ENCODE results near the gene SORCS1.

DNA sequence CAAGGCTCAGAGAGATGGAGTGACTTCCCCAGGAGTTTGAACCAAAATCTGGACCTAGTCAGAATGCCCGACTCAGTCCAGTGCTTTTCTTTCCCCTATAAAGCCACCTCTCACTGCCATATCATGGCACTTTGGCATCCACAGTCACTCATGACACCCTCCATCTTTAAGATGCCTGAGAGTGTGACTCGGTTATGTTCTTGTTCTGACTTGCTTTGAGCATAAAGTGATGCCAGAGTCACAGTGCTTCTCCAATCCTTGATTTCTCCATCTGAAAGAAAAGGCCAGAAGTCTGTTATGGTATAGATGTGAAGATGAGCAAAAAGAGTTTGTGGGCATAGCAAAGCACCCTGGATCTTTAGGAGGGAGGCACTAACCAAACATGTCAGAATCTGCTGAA is 538.1 kb downstream of the SORCS1 start:
- TF ChIP-seq, protein P1, sequence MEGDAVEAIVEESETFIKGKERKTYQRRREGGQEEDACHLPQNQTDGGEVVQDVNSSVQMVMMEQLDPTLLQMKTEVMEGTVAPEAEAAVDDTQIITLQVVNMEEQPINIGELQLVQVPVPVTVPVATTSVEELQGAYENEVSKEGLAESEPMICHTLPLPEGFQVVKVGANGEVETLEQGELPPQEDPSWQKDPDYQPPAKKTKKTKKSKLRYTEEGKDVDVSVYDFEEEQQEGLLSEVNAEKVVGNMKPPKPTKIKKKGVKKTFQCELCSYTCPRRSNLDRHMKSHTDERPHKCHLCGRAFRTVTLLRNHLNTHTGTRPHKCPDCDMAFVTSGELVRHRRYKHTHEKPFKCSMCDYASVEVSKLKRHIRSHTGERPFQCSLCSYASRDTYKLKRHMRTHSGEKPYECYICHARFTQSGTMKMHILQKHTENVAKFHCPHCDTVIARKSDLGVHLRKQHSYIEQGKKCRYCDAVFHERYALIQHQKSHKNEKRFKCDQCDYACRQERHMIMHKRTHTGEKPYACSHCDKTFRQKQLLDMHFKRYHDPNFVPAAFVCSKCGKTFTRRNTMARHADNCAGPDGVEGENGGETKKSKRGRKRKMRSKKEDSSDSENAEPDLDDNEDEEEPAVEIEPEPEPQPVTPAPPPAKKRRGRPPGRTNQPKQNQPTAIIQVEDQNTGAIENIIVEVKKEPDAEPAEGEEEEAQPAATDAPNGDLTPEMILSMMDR (IDR thresholded peaks at IDR 0.05), result no peak
- TF ChIP-seq POLR2A (IDR thresholded peaks at IDR 0.05), result no peak

All from right lobe of liver (tissue), 4 donors.